ENCODE data around the gene TSPAN4. TPM values are rescaled to one million over a fixed set of nuclear protein-coding genes. Genes with fewer than 3 reads are reported as not detected.

Gene TSPAN4
- total RNA-seq, 1 donor from 2014 or later: 43.8 TPM

DNA sequence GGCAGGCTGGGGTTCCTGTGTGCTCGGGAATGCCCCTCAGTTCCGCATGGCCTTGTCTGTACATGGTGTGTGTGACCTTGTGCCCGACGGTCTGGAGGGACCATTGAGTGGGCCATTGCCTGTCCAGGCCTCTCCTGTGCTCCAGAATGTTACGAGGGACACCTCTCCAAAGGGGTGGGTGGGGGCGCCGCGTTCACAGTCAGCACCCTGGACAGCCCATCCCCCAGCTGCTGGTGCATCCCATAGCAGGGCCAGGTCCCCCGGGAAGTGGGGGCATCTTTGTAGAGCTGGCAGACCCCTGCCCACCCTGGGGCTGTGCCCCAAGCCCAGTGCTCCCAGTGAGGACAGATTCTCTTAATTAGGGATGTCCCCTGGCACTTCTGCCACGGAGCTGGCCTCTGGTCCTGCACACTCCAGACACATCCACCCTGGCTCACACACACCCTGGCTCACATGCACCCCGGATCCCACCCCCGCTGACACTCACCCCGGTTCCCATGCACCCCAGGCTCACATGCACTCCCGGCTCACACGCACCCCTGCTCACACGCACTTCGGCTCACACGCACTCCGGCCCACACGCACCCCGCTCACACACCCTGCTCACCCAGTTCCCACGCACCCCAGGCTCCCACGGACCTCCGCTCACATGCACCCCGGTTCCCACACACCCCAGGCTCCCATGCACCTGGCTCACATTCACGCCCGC lies 15.6 kb downstream of the TSPAN4 start:
- no peak for DNase-seq (ENCODE audit: missing footprints)
- ATAC-seq: no peak
- intact Hi-C loops (cut with DNase I): no loop called here

DNA sequence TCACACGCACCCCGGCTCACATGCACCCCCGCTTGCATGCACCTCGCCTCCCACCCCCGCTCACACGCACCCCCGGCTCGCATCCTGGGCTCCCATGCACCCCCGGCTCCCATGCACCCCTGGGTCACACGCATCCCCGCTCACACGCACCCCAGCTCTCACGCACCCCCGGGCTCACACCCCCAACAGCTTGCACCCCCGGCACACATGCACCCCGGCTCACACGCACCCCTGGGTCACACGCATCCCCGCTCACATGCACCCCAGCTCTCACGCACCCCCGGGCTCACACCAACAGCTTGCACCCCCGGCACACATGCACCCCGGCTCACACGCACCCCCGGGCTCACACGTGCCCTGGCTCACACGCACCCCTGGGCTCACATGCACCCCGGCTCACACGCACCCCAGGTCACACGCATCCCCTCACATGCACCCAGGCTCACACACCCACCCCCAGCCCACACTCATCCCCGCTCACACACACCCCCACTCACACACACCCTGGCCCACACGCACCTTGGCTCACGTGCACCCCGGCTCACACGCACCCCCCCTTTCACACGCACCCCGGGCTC lies 16.2 kb downstream of the TSPAN4 start:
- no peak for DNase-seq (ENCODE audit: missing footprints)
- intact Hi-C loops (cut with DNase I): no loop called here
- no peak for ATAC-seq

DNA sequence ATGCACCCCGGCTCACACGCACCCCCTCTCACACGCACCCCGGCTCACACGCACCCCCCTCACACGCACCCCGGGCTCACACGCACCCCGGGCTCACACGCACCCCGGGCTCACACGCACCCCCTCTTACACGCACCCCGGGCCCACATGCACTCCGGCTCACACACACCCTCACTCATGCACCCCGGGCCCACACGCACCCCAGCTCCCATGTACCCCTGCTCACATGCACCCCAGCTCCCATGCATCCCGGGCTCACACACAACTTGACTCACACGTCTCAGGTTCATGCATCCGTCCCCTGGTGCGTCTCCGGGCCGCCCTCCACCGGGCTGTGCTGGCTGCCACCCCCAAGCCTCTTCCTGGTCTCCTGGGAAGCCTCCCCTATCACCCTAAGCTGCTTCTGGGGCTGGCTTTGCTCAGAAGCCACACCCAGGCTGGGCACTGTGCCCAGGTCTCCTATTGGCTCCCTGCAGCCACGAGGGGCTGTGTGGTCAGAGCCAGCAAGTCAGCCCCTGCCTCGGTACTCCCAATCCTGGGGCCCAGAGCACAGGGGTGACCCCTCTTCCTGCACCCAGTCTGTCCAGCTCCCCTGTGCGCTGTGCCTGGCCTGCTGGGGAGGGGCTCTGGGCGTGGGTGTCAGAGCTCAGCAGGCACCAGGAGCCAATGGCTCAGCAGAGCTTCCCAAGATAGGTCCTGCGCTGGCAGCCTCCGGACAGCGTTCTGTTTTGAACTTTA lies 16.9 kb downstream of the TSPAN4 start:
- peak; percentile 89 for DNase-seq (ENCODE audit: missing footprints)
- intact Hi-C loops (cut with DNase I): no loop called here
- peak; percentile 66 for ATAC-seq

DNA sequence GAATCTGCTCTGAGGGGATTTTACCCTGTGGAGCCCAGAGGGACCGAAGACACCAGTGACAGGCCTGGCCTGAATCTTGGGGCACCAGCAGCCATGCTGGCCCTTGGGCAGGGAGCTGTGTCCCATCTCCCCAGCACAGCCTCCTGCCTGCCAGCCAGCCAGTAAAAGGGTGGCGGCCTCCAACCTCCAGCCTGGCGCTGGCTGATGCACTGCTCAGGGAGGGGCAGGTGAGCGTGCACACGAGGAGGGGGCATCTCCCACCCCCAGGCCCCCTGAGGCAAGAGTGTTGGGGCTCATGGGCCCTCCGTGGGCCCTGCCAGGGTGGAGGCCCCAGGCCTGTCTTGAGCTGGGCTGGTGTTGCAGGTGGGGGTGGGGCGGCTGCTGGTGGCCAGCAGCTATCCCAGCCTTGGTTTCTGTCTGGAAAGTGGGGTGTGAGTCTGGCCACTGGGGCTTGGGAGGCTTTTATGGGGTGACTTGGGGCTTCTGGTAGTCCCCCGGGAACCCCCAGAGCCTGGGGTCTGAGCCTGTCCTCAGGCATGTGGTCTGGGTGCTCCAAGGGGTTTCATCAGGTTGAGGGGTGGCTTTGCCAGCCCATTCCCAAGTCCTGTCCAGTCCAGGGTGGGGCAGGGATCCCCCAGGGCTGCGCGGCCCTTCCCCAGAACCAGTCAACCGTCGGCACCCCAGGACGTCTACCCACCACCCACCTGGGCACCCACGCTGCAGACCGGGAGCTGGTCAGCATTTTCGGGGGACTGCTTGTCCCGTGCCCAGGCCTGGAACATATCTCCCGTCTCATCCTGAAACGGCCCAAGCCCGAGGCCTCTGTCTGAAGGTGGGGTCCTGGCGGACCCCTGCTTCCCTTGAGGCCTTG lies 17.8 kb downstream of the TSPAN4 start:
- DNase-seq (ENCODE audit: missing footprints) (no peak), ATAC-seq (no peak)
- intact Hi-C loops (cut with DNase I): no loop called here

DNA sequence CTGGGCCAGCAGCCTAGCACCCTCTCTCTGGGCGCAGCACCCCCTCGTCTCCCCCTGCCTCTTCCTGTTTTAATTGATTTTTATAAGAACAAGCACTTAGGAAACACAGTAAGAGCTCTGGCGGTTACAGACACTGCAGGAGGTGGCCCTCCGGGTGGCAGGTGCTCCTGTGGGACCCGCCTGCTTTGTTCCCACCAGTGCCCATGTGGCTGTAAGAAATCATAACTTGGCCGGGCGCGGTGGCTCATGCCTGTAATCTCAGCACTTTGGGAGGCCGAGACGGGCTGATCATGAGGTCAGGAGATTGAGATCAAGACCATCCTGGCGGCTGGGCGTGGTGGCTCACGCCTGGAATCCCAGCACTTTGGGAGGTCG lies 18.4 kb downstream of the TSPAN4 start:
- no peak for DNase-seq (ENCODE audit: missing footprints)
- no peak for ATAC-seq
- intact Hi-C loops (cut with DNase I): no loop called here

DNA sequence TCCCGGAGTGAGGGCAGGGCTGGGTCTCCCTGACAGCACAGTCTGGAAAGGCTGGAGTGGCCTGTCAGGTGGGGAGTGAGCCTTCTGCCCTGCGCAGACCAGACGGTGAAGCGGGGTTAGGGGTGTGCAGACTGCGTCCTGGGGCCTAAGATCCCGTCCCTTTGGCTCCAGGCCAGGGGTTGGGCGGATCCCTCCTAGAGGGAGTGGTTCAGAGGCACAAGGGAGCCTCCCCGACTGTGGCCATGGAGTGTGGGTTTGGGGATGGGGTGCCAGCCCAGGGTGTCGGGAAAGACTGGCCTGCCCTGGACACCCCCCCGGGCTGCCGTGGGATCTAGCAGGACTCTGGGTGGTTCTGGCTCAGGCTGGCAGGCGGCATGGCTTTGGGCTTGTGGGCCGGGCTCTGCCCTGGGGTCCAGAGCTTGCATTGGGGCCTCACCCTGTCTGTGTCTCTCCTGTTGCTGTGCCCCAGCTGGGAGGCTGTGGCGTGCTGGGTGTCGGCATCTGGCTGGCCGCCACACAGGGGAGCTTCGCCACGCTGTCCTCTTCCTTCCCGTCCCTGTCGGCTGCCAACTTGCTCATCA lies 19.5 kb downstream of the TSPAN4 start:
- ATAC-seq (peak; percentile 18), DNase-seq (ENCODE audit: missing footprints) (no peak)
- intact Hi-C loops (cut with DNase I): no loop called here

DNA sequence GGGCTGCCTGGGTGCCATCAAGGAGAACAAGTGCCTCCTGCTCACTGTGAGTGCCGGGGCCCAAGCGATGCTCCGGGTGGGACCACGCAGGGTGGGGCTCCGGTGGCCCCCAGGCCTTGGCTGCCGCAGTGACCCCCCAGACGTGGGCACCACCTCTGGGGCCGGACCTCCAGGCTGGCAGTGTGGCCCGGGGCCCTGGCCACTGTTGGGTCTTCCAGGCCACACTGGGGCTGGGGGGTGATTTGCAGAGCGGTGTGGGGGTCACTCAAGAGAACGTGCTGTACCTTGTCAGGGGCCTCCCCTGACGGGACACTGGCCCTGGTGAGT lies 20.0 kb downstream of the TSPAN4 start:
- ATAC-seq (no peak), DNase-seq (ENCODE audit: missing footprints) (no peak)
- intact Hi-C loops (cut with DNase I): no loop called here

DNA sequence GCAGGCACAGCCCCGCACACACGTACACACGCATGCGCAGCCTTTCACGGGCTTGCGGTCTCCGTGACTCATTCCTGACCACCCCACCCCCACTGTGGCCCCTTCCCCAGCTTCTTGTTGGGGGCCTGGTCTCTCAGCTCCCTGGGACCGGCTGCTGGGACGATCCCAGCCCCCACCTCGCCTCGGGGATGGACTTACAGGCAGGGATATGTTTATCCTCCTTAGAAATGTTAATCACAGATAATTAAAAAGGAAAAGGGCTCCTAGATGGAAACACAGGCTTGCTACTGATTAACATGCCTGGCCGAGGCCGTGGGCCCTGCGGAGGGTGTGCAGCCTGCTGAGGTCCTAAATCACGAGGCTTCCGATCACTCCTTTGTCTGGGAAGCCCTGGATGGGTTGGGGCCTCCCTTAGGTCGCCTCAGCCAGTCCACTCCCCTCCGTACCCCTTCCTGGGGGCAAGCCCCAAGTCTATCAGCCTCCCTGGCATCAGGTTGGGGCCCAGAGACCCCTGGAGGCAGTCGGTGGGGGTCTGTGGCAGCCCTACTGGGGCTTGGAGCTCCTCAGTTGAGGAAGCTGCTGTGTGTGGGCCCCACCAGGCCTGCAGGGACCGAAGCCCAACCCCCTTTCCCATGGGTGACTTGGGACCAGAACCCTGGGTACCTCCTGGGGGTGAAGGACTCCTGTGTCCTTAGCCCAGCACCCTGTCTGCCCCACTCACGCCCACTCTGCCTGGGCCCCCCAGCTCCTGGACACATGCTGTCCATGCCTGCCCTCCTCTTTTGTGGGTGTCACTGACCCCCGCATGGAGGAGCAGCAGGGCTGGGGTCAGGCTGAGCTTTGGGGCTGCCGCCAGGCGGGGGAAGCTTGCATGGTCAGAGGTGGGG lies 20.6 kb downstream of the TSPAN4 start:
- DNase-seq (ENCODE audit: missing footprints) (no peak), ATAC-seq (no peak)
- intact Hi-C loops (cut with DNase I): no loop called here

DNA sequence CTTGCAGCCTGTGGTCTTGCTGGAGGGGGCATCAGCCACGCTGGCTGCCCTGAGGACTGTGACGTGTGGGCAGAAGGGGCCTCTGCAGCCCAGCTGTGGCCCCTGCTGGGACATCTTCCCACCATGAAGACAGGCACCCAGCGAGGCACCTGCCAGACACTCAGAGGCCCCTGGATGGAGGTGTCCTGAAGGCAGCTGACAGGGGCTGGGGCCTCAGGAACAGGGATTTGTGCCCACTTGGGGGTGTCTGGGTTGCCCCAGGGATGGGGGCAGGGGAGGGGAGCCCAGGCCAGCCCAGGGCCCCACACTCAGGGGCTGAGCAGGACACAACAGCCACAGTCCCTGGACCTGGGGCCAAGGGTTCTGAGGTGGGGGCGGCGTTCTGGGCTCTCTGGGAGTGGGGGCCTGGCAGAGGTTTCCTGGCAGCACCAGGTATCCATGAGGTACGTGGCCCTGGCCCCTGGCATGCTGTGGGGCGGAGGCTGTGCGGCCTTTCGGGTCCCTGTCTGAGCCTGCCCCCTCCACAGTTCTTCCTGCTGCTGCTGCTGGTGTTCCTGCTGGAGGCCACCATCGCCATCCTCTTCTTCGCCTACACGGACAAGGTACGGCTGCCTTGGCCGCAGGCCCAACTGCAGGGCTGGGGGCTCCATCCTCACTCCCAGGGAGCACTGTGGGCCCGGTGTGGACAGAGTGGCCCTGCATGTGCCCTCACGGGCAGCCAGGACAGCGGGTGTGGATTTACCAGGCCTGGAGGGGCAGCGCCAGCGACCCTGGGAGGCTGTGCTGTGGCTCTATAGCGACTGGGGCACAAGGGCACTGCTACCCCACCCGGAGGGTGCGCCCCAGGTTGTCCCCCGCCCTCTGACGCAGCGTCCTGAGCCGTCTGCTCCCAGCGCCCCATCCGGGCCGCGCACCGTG lies 21.5 kb downstream of the TSPAN4 start:
- intact Hi-C loops (cut with DNase I): no loop called here
- DNase-seq (ENCODE audit: missing footprints) (no peak), ATAC-seq (no peak)

DNA sequence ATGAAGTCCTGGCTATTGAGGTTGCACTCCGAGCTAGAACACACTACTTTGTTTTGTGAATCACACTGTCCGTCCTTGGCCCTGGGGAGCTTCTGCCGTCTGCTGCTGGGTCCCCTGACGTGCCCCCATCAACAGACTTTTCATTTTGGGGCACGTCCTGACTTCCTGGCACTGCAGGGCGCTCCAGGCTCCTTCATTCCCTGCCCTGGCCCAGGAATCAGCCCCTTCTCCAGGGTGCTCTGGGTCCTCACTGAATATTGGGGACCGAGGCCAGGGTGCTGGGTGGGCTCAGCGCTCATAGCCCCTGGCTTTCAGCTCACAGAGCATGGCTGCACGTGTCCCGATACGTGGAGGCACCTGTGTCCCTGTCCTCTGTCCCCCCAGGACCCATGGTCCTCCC lies 22.2 kb downstream of the TSPAN4 start:
- intact Hi-C loops (cut with DNase I): no loop called here
- DNase-seq (ENCODE audit: missing footprints) (no peak), ATAC-seq (no peak)

DNA sequence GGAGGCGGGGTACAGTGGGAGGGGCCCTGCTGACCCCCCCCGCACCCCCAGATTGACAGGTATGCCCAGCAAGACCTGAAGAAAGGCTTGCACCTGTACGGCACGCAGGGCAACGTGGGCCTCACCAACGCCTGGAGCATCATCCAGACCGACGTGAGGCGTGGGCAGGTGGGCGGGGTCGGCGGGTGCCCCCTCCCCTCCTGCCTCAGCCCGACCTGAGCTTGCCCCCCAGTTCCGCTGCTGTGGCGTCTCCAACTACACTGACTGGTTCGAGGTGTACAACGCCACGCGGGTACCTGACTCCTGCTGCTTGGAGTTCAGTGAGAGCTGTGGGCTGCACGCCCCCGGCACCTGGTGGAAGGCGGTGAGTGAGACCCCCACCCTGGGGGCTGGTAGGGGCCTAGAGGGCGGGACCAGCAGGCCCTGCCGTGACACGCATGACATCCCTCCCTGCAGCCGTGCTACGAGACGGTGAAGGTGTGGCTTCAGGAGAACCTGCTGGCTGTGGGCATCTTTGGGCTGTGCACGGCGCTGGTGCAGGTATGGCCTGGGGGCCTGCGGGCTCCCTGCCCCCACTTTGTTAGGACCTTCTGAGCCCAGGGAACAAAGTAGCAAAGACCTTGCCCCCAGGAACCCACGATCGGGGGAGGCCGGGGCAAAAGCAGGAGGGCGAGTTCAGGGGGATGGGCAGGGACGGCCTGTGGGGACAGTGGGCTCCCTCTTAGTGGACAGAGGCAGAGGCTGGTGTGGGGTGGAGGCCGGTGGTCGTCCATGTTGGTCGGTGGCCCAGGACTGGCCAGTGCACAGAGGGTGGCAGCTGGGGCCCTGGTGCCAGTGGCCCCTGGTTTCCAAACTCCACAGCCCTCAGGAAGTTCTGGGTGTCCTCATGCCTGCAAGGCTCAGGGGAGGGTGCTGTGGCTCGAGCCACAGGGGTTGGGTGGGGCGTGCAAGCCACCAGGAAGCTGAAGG lies 23.1 kb downstream of the TSPAN4 start:
- intact Hi-C loops (cut with DNase I): no loop called here
- no peak for ATAC-seq
- no peak for DNase-seq (ENCODE audit: missing footprints)

DNA sequence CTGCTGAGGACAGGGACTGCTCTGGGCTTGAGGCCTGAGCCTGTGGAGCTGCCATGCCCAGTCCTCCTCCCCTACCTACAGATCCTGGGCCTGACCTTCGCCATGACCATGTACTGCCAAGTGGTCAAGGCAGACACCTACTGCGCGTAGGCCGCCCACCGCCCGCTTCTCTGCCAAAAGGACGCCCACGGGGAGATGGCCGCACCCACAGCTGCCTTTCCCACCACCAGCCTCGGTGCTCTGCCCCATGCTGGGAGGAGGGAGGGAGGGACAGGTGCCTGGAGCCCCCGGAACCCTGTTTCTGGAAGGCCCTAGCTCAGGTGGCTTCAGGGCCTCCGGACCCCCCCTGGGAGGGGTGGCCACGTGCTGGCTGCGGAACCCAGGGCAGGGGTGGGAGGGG lies 23.8 kb downstream of the TSPAN4 start:
- no peak for DNase-seq (ENCODE audit: missing footprints)
- no peak for ATAC-seq
- intact Hi-C loops (cut with DNase I): no loop called here

DNA sequence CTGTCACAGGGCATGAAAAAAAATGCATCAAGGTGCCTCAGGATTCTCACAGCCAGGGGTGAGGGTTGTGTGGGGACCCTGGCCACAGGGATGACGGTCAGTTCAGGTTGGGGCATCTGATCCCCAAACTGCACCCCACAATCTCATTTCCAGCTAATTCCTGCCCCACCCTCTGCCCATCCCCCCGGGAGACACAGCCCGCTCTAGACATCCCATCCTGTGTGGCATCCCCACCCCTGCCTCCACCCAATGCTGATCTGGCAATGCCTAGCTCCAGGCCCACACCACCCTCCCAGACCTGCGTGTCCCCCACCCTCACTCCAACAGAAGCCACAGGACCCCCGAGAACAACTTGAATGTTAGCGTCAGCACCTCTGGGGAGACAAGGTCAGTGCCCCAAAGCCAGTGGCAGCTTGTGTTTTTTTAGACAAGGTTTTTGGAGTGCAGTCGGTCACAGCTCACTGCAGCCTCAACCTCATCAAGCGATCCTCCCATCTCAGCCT lies 25.3 kb downstream of the TSPAN4 start:
- ATAC-seq: no peak
- no peak for DNase-seq (ENCODE audit: missing footprints)
- intact Hi-C loops (cut with DNase I): no loop called here

DNA sequence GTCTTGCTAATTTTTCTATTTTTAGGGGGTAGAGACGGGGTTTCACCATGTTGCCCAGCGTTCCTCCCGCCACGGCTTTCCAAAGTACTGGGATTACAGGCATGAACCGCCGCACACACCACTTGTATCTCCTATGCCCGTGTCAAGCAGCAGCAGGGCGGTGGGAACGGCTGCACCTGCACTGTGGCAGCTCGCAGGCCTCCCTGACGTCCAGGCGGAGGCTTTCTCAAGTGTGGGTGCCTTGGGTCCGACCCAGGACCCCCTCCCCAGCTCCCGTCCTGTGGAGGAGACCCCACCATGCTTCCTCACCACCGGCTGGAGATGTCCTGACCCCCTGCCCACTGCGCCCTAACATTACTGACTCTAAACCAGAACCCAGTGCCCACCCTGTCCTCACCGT lies 25.7 kb downstream of the TSPAN4 start:
- intact Hi-C loops (cut with DNase I): no loop called here
- ATAC-seq: no peak
- DNase-seq (ENCODE audit: missing footprints): no peak

DNA sequence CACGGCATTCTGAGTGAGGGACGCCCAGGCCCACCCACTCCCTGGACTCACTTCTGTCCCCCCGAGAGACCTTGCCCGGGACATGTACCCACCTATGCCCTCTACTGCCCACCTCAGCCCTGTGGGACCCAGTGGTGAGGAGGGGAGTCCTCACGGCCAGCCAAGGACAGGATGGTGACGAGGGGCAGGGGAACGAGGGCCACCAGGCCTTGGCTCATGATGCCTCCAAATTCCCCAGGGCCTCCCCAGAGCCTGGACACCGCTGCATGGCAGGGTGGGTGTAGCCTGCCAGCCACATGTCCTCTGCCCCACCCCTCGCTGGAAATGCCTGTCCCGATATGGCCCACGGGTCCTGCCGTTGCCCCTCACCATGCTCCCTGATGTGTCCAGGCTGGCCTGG lies 26.1 kb downstream of the TSPAN4 start:
- ATAC-seq (no peak), DNase-seq (ENCODE audit: missing footprints) (no peak)
- intact Hi-C loops (cut with DNase I): no loop called here

All from Right ventricle myocardium inferior (tissue), 1 donor.